H1 (cell line): ENCODE results near the gene GLP1R.

Experiments
- BRCA1 ChIP-seq: IDR thresholded peaks from 2 replicates; pipeline ENCODE4 v1.6.1; 2012; ENCODE audit warnings: low read depth, low read length, improper control_type of control experiment
- CTCF ChIP-seq, 3 experiments: IDR thresholded peaks; 1 replicate in 2 of 3; 2 replicates in 1 of 3; pipeline versions ENCODE4 v1.5.1 to v1.6.1; 2011; ENCODE audit warnings: low read length in 3 of 3, mild to moderate bottlenecking in 3 of 3, inconsistent platforms in 2 of 3, low read depth in 1 of 3, moderate library complexity in 1 of 3; ENCODE audit not compliant: insufficient read depth in 1 of 3; ENCODE audit errors: control extremely low read depth in 1 of 3
- E2F6 ChIP-seq: IDR thresholded peaks from 2 replicates; pipeline ENCODE4 v1.6.1; 2012; ENCODE audit warnings: inconsistent platforms
- EP300 ChIP-seq, 2 experiments: IDR thresholded peaks; 1 replicate in 1 of 2; 2 replicates in 1 of 2; pipeline ENCODE4 v1.6.1; 2011 to 2012; ENCODE audit warnings: low read depth in 2 of 2, low read length in 2 of 2, mild to moderate bottlenecking in 2 of 2, borderline replicate concordance in 1 of 2, inconsistent platforms in 1 of 2, moderate library complexity in 1 of 2
- GTF2F1 ChIP-seq: IDR thresholded peaks from 2 replicates; pipeline ENCODE4 v1.6.1; 2012; ENCODE audit warnings: low read depth, low read length, improper control_type of control experiment, borderline replicate concordance
- KDM1A ChIP-seq: fragments of 200-600, 300-600 bp; sonication (generic); IDR thresholded peaks from 2 replicates; pipeline ENCODE4 v1.7.1; 2016; ENCODE audit warnings: mild to moderate bottlenecking, low read length, borderline replicate concordance
- PHF8 ChIP-seq: fragments of 200-600 bp; sonication (generic); conservative IDR thresholded peaks from 2 replicates; pipeline ENCODE4 v1.7.1; 2012; ENCODE audit warnings: low read depth, mild to moderate bottlenecking, inconsistent platforms, low read length, moderate library complexity
- POLR2A ChIP-seq, 2 experiments: IDR thresholded peaks; 1 replicate in 1 of 2; 2 replicates in 1 of 2; pipeline ENCODE4 v1.6.1; 2011; ENCODE audit warnings: low read depth in 2 of 2, low read length in 2 of 2, mild to moderate bottlenecking in 2 of 2; ENCODE audit errors: control extremely low read depth in 1 of 2
- POLR2AphosphoS5 ChIP-seq: IDR thresholded peaks from 2 replicates; pipeline ENCODE4 v1.6.1; 2011; ENCODE audit warnings: low read depth, low read length
- RFX5 ChIP-seq: IDR thresholded peaks from 2 replicates; pipeline ENCODE4 v1.6.1; 2011; ENCODE audit warnings: low read depth, low read length, improper control_type of control experiment, borderline replicate concordance
- SIN3A ChIP-seq, 2 experiments: IDR thresholded peaks in 1 of 2; conservative IDR thresholded peaks in 1 of 2; 2 replicates each; pipeline ENCODE4 v1.6.1; 2011 to 2012; ENCODE audit warnings: low read length in 2 of 2, improper control_type of control experiment in 1 of 2, low read depth in 1 of 2, mild to moderate bottlenecking in 1 of 2
- TCF12 ChIP-seq: IDR thresholded peaks from 2 replicates; pipeline ENCODE4 v1.6.1; 2011; ENCODE audit warnings: low read depth, mild to moderate bottlenecking, low read length
- YY1 ChIP-seq: IDR thresholded peaks from 2 replicates; pipeline ENCODE4 v1.6.1; 2011; ENCODE audit warnings: low read depth, mild to moderate bottlenecking, low read length
- ZNF274 ChIP-seq: IDR thresholded peaks from 2 replicates; pipeline ENCODE4 v1.7.0; 2012; ENCODE audit warnings: low read length, borderline replicate concordance; ENCODE audit errors: extremely low read depth

DNA sequence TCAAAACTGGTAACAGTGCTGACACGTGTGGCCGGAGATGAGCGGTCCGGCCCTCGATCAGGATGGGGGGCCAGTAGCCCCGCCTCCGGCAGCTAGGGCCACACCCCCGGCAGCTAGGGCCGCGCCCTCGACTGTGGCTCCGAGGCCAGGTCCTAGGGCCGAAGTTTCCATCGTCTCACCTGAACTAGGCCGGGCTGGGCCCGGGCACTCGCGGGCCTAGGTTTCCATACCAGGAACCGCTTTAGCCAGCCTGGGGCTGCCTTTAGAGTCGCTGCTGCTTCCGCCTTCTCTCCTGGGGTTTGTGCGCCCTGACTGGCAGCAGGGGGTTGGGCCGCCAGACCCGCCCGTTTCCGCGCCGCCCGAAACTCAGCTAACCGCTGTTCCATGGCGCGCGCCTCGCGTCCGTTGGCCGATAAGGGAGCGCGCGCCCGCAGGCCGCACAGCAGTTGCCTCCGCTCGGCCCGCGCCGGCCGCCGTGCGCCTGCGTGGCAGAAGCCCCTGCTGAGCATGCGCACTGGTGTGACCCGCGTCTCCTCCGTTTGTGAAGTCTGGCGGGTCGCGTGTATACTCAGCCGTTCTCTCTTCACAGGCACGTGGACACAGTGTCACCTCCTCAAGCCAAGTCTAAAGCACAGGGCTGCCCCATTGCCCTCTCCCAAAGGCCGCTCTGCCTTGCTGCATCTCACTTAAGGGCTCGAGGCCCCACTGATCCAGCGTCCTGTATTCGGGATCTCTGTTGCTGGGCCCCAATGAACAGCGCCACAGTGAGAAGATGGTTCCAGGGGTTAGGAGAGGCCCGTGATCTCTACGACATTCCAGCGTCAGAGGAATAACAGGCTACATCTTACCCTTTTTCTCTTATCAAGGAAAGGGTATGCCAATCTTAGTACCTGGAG lies 66.4 kb downstream of the GLP1R start, which contains the start of gene SAYSD1:
- TF ChIP-seq YY1: peak; percentile 19; the same call in 1 of the 2 replicates
- TF ChIP-seq CTCF (IDR thresholded peaks at IDR 0.05; ENCODE audit: control extremely low read depth in 1 of 3, insufficient read depth in 1 of 3, low read depth in 1 of 3, low read length in 3 of 3): no peak
- peak; percentile 42 to 83 for TF ChIP-seq POLR2A (IDR thresholded peaks at IDR 0.05; ENCODE audit: control extremely low read depth in 1 of 2, low read depth in 2 of 2, low read length in 2 of 2)
- TF ChIP-seq SIN3A (conservative IDR thresholded peaks at IDR 0.05 in 1 of 2, IDR thresholded peaks at IDR 0.05 in 1 of 2; ENCODE audit: low read depth in 1 of 2, low read length in 2 of 2): peak in 1 of 2 experiments; percentile 82; a peak in 2 of 4 replicates
- TF ChIP-seq ZNF274: no peak
- TF ChIP-seq GTF2F1: no peak
- peak; percentile 95 for TF ChIP-seq E2F6
- peak; percentile 58 for TF ChIP-seq POLR2AphosphoS5
- TF ChIP-seq KDM1A: no peak
- no peak for TF ChIP-seq BRCA1
- TF ChIP-seq TCF12: no peak
- TF ChIP-seq EP300 (IDR thresholded peaks at IDR 0.05; ENCODE audit: borderline replicate concordance in 1 of 2, low read depth in 2 of 2, low read length in 2 of 2): 0 out of 3 replicates have a peak, but pooled peaks of 1 of the 2 experiments have one; percentile 45
- no peak for TF ChIP-seq RFX5
- peak; percentile 97 for TF ChIP-seq PHF8
